IPS-20b (cell line): Measurements from ENCODE around the gene ITGAL.

ENCODE experiments used
- H3K27ac ChIP-seq: one replicate; pipeline ENCODE4 v1.5.1; 2013; ENCODE audit warnings: low read length
- H3K27me3 ChIP-seq: 2 replicates; pipeline ENCODE4 v1.6.1; 2013; ENCODE audit warnings: mild to moderate bottlenecking, low read length, inconsistent platforms; ENCODE audit not compliant: insufficient read depth
- H3K36me3 ChIP-seq: 2 replicates; pipeline ENCODE4 v1.6.1; 2013; ENCODE audit warnings: low read depth, mild to moderate bottlenecking, inconsistent platforms, low read length, moderate library complexity; ENCODE audit not compliant: insufficient read depth
- H3K4me1 ChIP-seq: 2 replicates; pipeline ENCODE4 v1.6.1; 2013; ENCODE audit warnings: mild to moderate bottlenecking, control low read depth, inconsistent platforms, low read length, moderate library complexity; ENCODE audit not compliant: insufficient read depth
- H3K4me3 ChIP-seq: 2 replicates; pipeline ENCODE4 v1.5.1; 2013; ENCODE audit warnings: mild to moderate bottlenecking, low read length, inconsistent platforms
- H3K9ac ChIP-seq: 2 replicates; pipeline ENCODE4 v1.6.1; 2013; ENCODE audit warnings: low read depth, mild to moderate bottlenecking, inconsistent platforms, low read length, moderate library complexity
- H3K9me3 ChIP-seq: 2 replicates; pipeline ENCODE4 v1.6.1; 2013; ENCODE audit warnings: mild to moderate bottlenecking, low read depth, low read length, inconsistent platforms; ENCODE audit not compliant: insufficient read depth

Gene ITGAL

DNA sequence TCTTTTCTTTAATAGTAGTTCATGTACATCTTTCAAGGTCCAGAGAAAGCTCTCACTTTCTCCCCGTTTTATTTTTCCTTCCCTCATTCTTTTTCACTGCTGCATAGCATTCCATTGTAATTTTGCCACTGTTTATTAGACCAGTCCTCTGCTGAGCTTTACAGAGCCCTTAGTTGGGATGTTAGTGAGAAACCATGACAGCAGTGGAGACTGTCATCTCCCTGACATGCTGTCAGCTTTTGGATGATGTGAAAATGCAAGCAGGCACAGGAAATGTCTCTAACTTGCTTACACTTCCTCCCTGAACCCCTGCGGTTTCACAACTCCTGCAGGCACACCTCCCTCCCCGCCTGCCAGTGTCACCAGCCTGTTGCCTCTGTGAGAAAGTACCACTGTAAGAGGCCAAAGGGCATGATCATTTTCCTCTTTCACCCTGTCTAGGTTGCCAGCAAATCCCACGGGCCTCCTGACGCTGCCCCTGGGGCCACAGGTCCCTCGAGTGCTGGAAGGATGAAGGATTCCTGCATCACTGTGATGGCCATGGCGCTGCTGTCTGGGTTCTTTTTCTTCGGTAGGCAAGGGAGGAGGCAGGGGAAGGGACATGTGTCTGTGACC is at the start of gene ITGAL:
ITGAL (plus strand) TSS at position 415 of the 615 bp plus-strand sequence; CDS start at position 511, 96 bp downstream.
- Histone ChIP-seq H3K27ac (no peak within 1 kb of the TSS), H3K4me3 (no peak within 1 kb of the TSS), H3K36me3 (no peaks in the 10 kb centered on the region), H3K4me1 (no peaks in the 10 kb centered on the region), H3K9ac (no peak within 1 kb of the TSS), H3K27me3 (no peaks in the 10 kb centered on the region), H3K9me3 (no peaks in the 10 kb centered on the region)

DNA sequence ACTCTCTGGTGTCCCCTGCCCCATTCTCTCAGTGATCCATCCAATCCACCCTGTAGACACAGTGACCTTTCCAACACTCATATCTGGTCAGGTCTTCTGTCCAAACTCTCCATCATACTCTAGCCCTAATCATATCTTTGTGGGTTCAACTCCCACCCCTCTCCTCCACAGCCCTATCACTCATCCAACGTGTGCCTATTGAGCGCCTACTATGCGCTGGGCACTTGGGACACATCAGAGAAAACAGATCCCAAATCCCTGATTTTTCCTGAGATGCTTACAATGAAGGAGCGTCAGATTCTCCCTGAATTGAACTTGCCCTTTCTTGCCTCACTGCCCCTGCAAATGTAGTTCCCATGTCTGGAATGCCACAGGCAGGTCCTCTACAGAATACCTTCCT is 44.5 kb upstream of the ITGAL start:
- H3K9ac ChIP-seq: no peak overlapping the region
- H3K27ac ChIP-seq: no peak overlapping the region
- no peak overlapping the region for H3K4me3 ChIP-seq
- no peaks in the 10 kb centered on the region; the same call in 1 of the 2 replicates for H3K4me1 ChIP-seq
- no peaks in the 10 kb centered on the region for H3K27me3 ChIP-seq
- no peaks in the 10 kb centered on the region for H3K9me3 ChIP-seq
- H3K36me3 ChIP-seq: peaks cover 36% of the 10 kb centered on the region

DNA sequence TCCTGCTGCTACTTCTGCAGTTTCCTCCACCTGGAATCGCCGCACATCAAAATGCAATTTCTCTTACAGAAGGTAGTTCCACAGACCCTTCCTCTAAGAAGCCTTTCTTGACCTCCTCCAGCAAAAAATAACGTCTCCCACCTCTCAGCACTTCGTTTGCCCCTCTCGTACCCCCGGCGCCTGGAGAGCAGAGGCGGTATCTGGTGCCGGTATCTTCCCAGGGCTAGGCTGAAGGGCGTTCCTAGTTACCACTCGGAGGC is 43.2 kb upstream of the ITGAL start:
- Histone ChIP-seq H3K27me3 (0 out of 2 replicates have a peak, but pooled peaks cover 7% of the 10 kb centered on the region), H3K4me1 (no peaks in the 10 kb centered on the region; the same call in 1 of the 2 replicates), H3K9me3 (no peaks in the 10 kb centered on the region), H3K36me3 (peaks cover 24% of the 10 kb centered on the region), H3K27ac (no peak overlapping the region), H3K9ac (peak overlapping the region; percentile 68; the same call in 1 of the 2 replicates), H3K4me3 (peak overlapping the region; percentile 75)

DNA sequence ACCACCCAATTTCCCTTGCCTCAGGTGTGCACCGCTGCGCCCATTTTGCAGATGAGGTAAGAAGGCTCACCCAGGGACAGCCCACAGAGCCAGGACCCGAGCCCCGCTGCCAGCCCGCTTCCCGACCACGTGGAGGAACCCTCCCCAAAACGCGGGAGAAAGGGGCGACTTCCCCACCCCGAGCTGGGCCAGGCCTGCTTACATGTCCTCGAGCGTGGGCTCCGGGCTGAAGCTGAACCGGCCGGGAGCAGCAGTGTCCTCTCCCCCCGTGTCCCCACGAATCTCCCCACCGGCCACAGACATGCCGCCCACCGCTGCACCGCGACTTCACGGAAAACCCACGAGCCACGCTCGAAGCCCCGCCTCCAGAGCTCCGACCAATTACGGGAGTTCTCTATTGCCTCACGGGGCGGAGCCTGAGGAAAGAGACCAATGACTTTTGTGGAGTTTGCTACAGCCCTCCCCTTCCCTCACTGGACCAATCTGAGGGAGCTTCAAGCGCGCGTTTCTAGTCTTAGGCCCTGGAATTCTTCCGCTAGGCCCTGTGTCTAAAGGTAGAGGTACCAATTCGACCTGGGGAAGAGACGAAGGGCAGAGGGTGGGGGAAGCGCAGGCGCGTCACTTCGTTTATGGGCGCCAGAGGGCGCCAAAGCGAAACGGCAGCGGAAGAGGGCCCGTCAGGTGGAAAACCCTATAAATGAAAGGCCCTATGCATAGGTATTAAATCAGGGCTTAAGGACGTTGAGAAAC is 42.7 kb upstream of the ITGAL start, which contains the start of gene DCTPP1:
DCTPP1 (minus strand) TSS at position 353 of the 750 bp plus-strand sequence; CDS start at position 303, 50 bp downstream.
- no peaks in the 10 kb centered on the region for H3K9me3 ChIP-seq
- no peak within 1 kb of the TSS for H3K27ac ChIP-seq
- H3K4me3 ChIP-seq: peak within 1 kb of the TSS; percentile 75
- H3K27me3 ChIP-seq: 0 out of 2 replicates have a peak, but pooled peaks cover 7% of the 10 kb centered on the region
- no peaks in the 10 kb centered on the region; the same call in 1 of the 2 replicates for H3K4me1 ChIP-seq
- peaks cover 19% of the 10 kb centered on the region for H3K36me3 ChIP-seq
- H3K9ac ChIP-seq: peak within 1 kb of the TSS; percentile 68

DNA sequence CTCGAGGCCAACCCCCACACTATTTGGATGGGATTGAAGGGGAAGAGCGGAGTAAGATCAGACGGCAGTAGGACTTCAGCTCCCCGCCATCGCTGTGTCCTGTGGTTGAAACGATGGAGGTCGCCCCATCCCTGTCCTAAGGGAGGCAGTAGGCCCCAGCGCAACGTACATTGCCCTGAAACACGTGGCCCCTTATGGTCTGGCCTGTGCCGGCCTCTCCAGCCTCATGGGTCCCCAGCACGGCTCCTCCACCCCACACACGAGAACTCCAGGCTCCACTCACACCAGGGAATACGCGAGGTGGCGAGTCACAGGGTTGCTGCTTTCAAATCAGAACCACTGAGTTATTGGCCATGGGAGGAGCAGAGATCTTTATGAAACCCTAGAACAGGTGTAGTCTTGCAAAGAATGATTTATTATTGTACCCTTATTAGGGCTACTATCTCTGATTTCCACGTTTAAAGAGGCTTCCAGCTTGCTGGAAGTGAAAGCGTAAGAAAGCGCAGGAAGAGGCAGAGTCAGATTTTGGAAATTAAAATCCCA is 42.0 kb upstream of the ITGAL start:
- Histone ChIP-seq H3K27ac (no peak overlapping the region), H3K4me1 (no peaks in the 10 kb centered on the region; the same call in 1 of the 2 replicates), H3K27me3 (0 out of 2 replicates have a peak, but pooled peaks cover 7% of the 10 kb centered on the region), H3K9ac (peak overlapping the region; percentile 44; the same call in 1 of the 2 replicates), H3K4me3 (peak overlapping the region; percentile 22; the same call in 1 of the 2 replicates), H3K9me3 (no peaks in the 10 kb centered on the region; the same call in 1 of the 2 replicates), H3K36me3 (peaks cover 17% of the 10 kb centered on the region)

DNA sequence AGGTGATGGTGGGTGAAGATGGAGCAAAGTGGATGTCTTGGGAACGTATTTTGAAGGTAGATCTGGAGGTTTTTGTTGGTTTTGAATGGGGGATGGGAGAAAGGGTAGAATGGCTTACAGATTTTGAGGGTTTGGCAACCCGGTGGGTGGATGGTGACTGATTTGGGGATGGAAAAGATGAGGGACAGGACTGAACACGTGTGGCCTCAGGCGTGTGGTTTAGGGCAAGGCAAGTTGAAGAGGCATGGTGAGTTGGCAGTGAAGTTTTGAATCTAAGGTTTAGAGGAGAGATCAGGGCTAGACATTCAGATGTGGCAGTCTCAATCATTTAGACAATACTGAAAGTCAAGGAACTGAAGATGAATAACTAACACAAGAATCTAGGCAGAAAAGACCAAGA is 37.7 kb upstream of the ITGAL start:
- Histone ChIP-seq H3K4me1 (no peaks in the 10 kb centered on the region; the same call in 1 of the 2 replicates), H3K9me3 (no peaks in the 10 kb centered on the region; the same call in 1 of the 2 replicates), H3K27ac (no peak overlapping the region), H3K36me3 (no peaks in the 10 kb centered on the region), H3K4me3 (no peak overlapping the region), H3K9ac (no peak overlapping the region), H3K27me3 (0 out of 2 replicates have a peak, but pooled peaks cover 7% of the 10 kb centered on the region)

DNA sequence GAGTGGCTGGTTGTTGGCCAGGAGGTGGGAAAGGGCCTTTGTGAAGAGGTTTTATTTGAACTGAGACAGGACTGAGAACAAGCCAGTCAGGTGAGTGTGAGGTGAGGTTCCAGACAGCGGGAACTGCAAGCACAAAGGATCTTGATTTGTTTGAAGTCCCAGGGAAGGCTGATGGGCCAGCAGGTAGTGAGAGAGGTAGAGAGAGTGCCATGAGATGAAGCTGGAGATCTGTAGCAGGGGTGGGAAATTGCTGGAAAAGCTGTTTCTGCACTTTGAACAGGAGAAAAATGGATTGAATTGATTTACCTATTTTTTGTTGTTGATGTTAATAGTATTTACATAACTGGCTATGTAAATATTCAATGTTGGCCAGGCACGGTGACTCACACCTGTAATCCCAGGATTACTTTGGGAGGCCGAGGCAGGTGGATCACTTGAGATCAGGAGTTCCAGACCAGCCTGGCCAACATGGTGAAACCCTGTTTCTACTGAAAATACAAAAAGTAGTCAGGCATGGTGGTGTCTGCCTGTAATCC is 35.0 kb upstream of the ITGAL start:
- H3K27ac ChIP-seq: no peak overlapping the region

DNA sequence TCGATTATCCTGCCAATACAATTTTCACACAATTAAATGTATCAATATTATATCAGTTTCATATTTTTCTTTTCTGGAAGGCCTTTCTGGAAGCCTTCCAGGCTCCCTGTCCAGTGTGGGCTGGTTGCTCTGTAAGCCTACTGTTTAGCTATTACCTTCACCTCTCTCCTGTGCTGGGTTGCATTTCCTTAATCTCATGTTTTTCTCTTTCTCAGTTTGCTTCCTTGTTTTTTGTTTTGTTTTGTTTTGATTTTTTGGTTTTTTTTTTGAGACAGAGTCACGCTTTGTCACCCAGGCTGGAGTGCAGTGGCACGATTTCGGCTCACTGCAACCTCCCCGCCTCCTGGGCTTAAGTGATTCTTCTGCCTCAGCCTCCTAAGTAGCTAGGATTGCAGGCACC is 33.7 kb upstream of the ITGAL start:
- Histone ChIP-seq H3K4me3 (no peak overlapping the region), H3K9me3 (no peaks in the 10 kb centered on the region; the same call in 1 of the 2 replicates), H3K27me3 (0 out of 2 replicates have a peak, but pooled peaks cover 2% of the 10 kb centered on the region), H3K27ac (no peak overlapping the region), H3K36me3 (no peaks in the 10 kb centered on the region; the same call in 1 of the 2 replicates), H3K9ac (no peak overlapping the region), H3K4me1 (no peaks in the 10 kb centered on the region)

More for the DNA sequence above, 35.0 kb upstream of the ITGAL start:
- Histone ChIP-seq H3K4me3 (no peak overlapping the region), H3K9ac (no peak overlapping the region), H3K27me3 (0 out of 2 replicates have a peak, but pooled peaks cover 7% of the 10 kb centered on the region), H3K9me3 (no peaks in the 10 kb centered on the region; the same call in 1 of the 2 replicates), H3K4me1 (no peaks in the 10 kb centered on the region), H3K36me3 (no peaks in the 10 kb centered on the region)

DNA sequence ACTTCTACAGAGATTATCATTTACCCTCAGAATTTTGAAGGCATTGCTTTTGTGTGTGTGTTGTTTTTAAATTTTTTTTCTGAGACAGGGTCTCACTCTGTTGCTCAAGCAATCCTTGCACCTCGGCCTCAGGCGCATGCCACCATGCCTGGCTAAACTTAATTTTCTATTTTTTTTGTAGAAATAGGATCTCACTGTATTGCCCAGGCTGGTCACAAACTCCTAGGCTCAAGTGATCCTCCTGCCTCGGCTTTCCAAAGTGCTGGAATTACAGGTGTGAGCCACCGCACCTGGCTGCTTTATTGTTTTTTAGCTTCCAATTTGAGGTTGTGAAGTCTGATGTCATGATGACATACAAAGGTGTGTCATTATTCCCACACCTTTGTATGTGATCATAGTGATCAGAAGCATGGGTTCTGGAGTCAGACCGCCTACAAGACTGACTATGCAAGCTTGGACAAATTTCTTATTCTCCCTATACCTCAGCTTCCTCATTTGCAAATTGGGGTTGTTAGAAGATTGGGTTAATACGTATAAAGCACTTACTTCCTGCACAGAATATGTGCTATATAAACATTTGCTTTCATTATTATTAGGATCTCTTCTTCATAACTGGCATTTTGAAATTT is 32.7 kb upstream of the ITGAL start:
- H3K27me3 ChIP-seq: no peaks in the 10 kb centered on the region
- H3K4me3 ChIP-seq: no peak overlapping the region

DNA sequence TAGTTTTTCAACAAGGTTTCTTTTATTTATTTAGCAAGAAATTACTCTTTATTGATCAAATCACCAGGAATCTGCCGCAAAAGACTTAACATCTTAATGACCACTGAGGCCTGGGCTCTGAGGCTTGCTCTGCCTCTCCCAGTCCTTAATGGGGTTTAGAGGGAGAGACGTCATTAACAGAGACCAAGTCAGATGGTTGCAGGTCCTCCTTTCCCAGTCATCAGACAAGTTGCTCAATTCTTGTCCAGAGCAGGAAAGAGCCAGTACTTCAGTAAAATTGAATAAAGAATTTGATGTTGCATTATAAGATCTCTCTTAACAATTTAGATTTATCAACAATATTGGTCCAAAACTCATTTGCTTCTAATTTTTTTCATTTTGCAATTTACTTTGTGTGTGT is 28.9 kb upstream of the ITGAL start:
- H3K4me1 ChIP-seq: 0 out of 2 replicates have a peak, but pooled peaks cover 3% of the 10 kb centered on the region
- peaks cover 6% of the 10 kb centered on the region; the same call in 1 of the 2 replicates for H3K36me3 ChIP-seq
- H3K9ac ChIP-seq: no peak overlapping the region
- no peaks in the 10 kb centered on the region for H3K27me3 ChIP-seq
- no peaks in the 10 kb centered on the region for H3K9me3 ChIP-seq
- H3K27ac ChIP-seq: no peak overlapping the region
- no peak overlapping the region for H3K4me3 ChIP-seq

More for the DNA sequence above, 32.7 kb upstream of the ITGAL start:
- 0 out of 2 replicates have a peak, but pooled peaks cover 3% of the 10 kb centered on the region for H3K4me1 ChIP-seq
- H3K9ac ChIP-seq: no peak overlapping the region
- H3K36me3 ChIP-seq: peaks cover 6% of the 10 kb centered on the region; the same call in 1 of the 2 replicates
- no peaks in the 10 kb centered on the region; the same call in 1 of the 2 replicates for H3K9me3 ChIP-seq
- no peak overlapping the region for H3K27ac ChIP-seq
